ENCODE data around the gene HSH2D. TPM values are rescaled to one million over a fixed set of nuclear protein-coding genes. Genes with fewer than 3 reads are reported as not detected.

HSH2D gene
- total RNA-seq, 1 donor from 2014 or later, result not detected

DNA sequence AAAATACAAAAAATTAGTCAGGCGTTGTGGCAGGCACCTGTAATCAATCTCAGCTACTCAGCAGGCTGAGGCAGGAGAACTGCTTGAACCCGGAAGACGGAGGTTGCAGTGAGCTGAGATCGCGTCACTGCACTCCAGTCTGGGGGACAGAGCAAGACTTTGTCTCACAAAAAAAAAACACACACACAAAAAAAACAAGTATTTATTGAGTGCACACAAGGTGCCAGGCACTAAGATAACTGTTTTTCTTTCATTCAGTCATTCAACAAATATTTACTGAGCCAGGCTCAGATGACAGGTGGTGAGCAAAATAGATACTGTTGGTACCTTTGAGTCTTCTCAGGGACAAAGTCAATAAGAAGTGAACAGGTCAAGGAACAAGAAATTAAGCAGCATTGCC is 23.6 kb downstream of the HSH2D start:
- no peak overlapping the region for H3K27ac Mint-ChIP-seq (ENCODE audit: unreplicated experiment)
- Histone ChIP-seq H2AFZ (ENCODE audit: low read depth, low read length) (no peak overlapping the region), H3K79me2 (ENCODE audit: insufficient read depth, low read length) (no peaks in the 10 kb centered on the region), H3K4me2 (ENCODE audit: low read length) (no peak overlapping the region), H4K20me1 (ENCODE audit: insufficient read depth, low read length) (no peaks in the 10 kb centered on the region), H3K36me3 (ENCODE audit: insufficient read depth, low read length) (no peaks in the 10 kb centered on the region), H3K9me3 (ENCODE audit: insufficient read depth, low read depth, low read length) (no peaks in the 10 kb centered on the region), H3K4me3 (ENCODE audit: insufficient read depth, low read depth, low read length) (no peak overlapping the region), H3K27ac (ENCODE audit: low read depth, low read length) (no peak overlapping the region), H3K9ac (ENCODE audit: low read length) (no peak overlapping the region), H3K27me3 (ENCODE audit: insufficient read depth, low read length) (no peaks in the 10 kb centered on the region), H3K4me1 (ENCODE audit: insufficient read depth, low read length) (no peaks in the 10 kb centered on the region)
- H3K36me3 Mint-ChIP-seq (ENCODE audit: low read depth, unreplicated experiment), result no peaks in the 10 kb centered on the region
- FAIRE-seq (no peak), DNase-seq (ENCODE audit: low read depth) (no peak)
- no peak overlapping the region for H3K4me3 Mint-ChIP-seq (ENCODE audit: unreplicated experiment)
- no peak for TF ChIP-seq EZH2 (IDR thresholded peaks at IDR 0.05; ENCODE audit: insufficient read depth, low read length)
- TF ChIP-seq, protein P1, sequence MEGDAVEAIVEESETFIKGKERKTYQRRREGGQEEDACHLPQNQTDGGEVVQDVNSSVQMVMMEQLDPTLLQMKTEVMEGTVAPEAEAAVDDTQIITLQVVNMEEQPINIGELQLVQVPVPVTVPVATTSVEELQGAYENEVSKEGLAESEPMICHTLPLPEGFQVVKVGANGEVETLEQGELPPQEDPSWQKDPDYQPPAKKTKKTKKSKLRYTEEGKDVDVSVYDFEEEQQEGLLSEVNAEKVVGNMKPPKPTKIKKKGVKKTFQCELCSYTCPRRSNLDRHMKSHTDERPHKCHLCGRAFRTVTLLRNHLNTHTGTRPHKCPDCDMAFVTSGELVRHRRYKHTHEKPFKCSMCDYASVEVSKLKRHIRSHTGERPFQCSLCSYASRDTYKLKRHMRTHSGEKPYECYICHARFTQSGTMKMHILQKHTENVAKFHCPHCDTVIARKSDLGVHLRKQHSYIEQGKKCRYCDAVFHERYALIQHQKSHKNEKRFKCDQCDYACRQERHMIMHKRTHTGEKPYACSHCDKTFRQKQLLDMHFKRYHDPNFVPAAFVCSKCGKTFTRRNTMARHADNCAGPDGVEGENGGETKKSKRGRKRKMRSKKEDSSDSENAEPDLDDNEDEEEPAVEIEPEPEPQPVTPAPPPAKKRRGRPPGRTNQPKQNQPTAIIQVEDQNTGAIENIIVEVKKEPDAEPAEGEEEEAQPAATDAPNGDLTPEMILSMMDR (IDR thresholded peaks at IDR 0.05; ENCODE audit: insufficient read depth, low read depth, low read length), result no peak
- H3K4me1 Mint-ChIP-seq (ENCODE audit: low read depth, unreplicated experiment), result no peaks in the 10 kb centered on the region
- no peaks in the 10 kb centered on the region for H3K9me3 Mint-ChIP-seq (ENCODE audit: unreplicated experiment)
- H3K27me3 Mint-ChIP-seq (ENCODE audit: low read depth, unreplicated experiment), result peaks cover 21% of the 10 kb centered on the region

DNA sequence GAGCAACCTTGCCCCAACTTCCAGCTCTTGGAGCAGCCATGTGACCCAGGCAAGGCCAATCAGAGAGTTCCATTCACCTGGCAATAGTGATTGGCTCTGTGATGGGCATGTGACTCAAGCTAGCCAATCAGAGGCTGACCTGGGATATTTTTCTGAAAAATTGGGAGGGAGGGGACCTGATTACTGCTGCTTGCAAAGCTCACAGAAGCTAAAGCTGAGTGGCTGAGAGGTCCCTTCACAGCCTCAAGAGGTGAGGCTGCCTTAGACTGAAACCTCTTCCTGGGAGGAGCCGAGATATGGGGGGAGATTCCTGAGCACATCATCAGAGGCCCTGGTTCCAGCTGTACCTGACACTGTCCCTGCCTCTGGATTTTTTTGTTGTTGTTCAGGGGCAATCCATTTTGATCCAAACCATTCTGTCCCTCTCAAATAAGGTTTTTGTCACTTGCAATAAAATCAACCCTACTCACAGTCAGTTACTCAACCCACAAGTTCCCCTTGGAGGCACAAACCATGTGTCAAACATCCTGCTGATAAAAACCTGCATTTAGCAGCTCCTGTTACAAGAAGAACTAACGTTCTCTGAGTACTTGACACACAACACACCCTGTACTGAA is 25.1 kb downstream of the HSH2D start:
- H3K27me3 Mint-ChIP-seq (ENCODE audit: low read depth, unreplicated experiment), result peaks cover 36% of the 10 kb centered on the region
- no peak overlapping the region for H3K27ac Mint-ChIP-seq (ENCODE audit: unreplicated experiment)
- H3K36me3 Mint-ChIP-seq (ENCODE audit: low read depth, unreplicated experiment), result no peaks in the 10 kb centered on the region
- no peak for TF ChIP-seq EZH2 (IDR thresholded peaks at IDR 0.05; ENCODE audit: insufficient read depth, low read length)
- TF ChIP-seq, protein P1 (IDR thresholded peaks at IDR 0.05; ENCODE audit: insufficient read depth, low read depth, low read length), result no peak
- Histone ChIP-seq H3K4me1 (ENCODE audit: insufficient read depth, low read length) (peaks cover 6% of the 10 kb centered on the region), H3K4me2 (ENCODE audit: low read length) (no peak overlapping the region), H2AFZ (ENCODE audit: low read depth, low read length) (no peak overlapping the region), H3K9me3 (ENCODE audit: insufficient read depth, low read depth, low read length) (no peaks in the 10 kb centered on the region), H3K9ac (ENCODE audit: low read length) (no peak overlapping the region), H3K36me3 (ENCODE audit: insufficient read depth, low read length) (no peaks in the 10 kb centered on the region), H3K27ac (ENCODE audit: low read depth, low read length) (no peak overlapping the region), H3K79me2 (ENCODE audit: insufficient read depth, low read length) (no peaks in the 10 kb centered on the region), H3K4me3 (ENCODE audit: insufficient read depth, low read depth, low read length) (no peak overlapping the region), H4K20me1 (ENCODE audit: insufficient read depth, low read length) (no peaks in the 10 kb centered on the region), H3K27me3 (ENCODE audit: insufficient read depth, low read length) (no peaks in the 10 kb centered on the region)
- peaks cover 2% of the 10 kb centered on the region for H3K9me3 Mint-ChIP-seq (ENCODE audit: unreplicated experiment)
- no peak overlapping the region for H3K4me3 Mint-ChIP-seq (ENCODE audit: unreplicated experiment)
- peak; percentile 23 for DNase-seq (ENCODE audit: low read depth)
- FAIRE-seq, result no peak
- H3K4me1 Mint-ChIP-seq (ENCODE audit: low read depth, unreplicated experiment), result no peaks in the 10 kb centered on the region

DNA sequence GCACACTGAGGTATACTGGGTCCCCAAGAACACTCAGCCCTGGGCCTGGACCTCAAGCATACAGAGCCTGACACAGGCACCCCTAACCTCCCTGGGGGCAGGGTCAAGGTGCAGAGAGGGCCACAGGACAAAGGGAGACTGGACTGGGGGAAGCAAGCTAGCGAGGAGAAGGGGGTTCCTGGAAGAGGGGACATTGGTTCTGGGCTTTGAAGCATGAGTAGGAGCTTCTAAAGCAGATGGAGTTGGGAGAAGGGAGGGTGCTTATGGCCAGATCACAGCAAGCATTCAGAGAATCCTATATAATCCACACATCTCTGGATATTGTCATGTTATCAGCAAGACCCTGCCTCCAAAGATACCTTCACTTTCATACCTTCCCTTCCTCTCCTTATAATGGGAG is 26.6 kb downstream of the HSH2D start:
- no peaks in the 10 kb centered on the region for H3K36me3 ChIP-seq (ENCODE audit: insufficient read depth, low read length)
- no peaks in the 10 kb centered on the region for H3K9me3 ChIP-seq (ENCODE audit: insufficient read depth, low read depth, low read length)
- Mint-ChIP-seq H3K9me3 (ENCODE audit: unreplicated experiment) (peaks cover 4% of the 10 kb centered on the region), H3K27me3 (ENCODE audit: low read depth, unreplicated experiment) (peaks cover 30% of the 10 kb centered on the region), H3K36me3 (ENCODE audit: low read depth, unreplicated experiment) (no peaks in the 10 kb centered on the region), H3K27ac (ENCODE audit: unreplicated experiment) (no peak overlapping the region), H3K4me3 (ENCODE audit: unreplicated experiment) (no peak overlapping the region), H3K4me1 (ENCODE audit: low read depth, unreplicated experiment) (no peaks in the 10 kb centered on the region)
- H2AFZ ChIP-seq (ENCODE audit: low read depth, low read length), result no peak overlapping the region
- H3K27ac ChIP-seq (ENCODE audit: low read depth, low read length), result no peak overlapping the region
- H3K79me2 ChIP-seq (ENCODE audit: insufficient read depth, low read length), result no peaks in the 10 kb centered on the region
- no peak for DNase-seq (ENCODE audit: low read depth)
- H3K4me2 ChIP-seq (ENCODE audit: low read length), result no peak overlapping the region
- H3K4me3 ChIP-seq (ENCODE audit: insufficient read depth, low read depth, low read length), result no peak overlapping the region
- no peaks in the 10 kb centered on the region for H3K27me3 ChIP-seq (ENCODE audit: insufficient read depth, low read length)
- no peaks in the 10 kb centered on the region for H4K20me1 ChIP-seq (ENCODE audit: insufficient read depth, low read length)
- H3K4me1 ChIP-seq (ENCODE audit: insufficient read depth, low read length), result peaks cover 6% of the 10 kb centered on the region
- FAIRE-seq, result no peak
- H3K9ac ChIP-seq (ENCODE audit: low read length), result no peak overlapping the region
- TF ChIP-seq EZH2 (IDR thresholded peaks at IDR 0.05; ENCODE audit: insufficient read depth, low read length), result no peak
- TF ChIP-seq, protein P1 (IDR thresholded peaks at IDR 0.05; ENCODE audit: insufficient read depth, low read depth, low read length), result no peak

Measured in astrocyte (in vitro differentiated cells and primary cell).